ENCODE measurements around the gene C10orf95. TPM values are rescaled to one million over a fixed set of nuclear protein-coding genes. Genes with fewer than 3 reads are reported as not detected.

The C10orf95 gene
- total RNA-seq, 1 donor from 2014 or later: 0.18 TPM

DNA sequence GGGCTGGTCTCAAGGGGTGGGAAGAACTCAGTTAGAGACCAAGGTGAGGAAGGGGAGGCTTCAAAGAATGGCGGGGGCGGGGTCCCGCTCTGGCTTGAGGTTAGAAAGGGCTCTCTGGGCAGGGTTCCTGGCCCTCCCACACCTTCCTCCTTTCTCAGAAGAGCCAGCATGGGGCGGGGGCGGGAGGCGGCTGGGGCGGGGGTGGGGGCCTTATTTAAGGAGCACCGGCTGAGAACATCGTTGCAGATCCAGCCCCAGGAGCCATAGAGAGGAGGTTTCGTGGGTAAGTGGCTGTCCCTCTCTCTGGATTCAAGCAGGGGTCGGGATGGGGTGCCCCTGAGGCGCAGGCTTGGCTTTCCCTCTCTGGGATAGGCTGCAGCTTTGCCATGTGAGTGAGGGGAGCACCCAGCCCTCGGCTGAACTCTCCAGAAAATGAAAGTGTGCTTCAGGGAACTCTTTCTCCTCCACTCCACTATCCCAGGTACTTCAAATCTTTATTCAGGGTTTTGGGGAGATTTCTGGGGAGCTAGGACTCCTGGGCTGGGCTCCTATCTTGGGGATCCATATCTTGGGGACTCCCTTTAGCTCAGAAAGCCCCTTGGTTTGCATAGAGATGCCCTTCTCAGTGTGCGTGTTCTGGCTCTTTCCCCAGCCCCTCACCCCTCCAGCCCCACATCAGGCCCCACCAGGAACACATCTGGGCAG, 15.7 kb downstream of the C10orf95 start:
- no peak for DNase-seq (ENCODE audit: low spot score)
- Mint-ChIP-seq H3K9me3 (ENCODE audit: unreplicated experiment) (no peaks in the 10 kb centered on the region), H3K27me3 (ENCODE audit: unreplicated experiment) (peaks cover 14% of the 10 kb centered on the region), H3K36me3 (ENCODE audit: low read depth, unreplicated experiment) (no peaks in the 10 kb centered on the region), H3K4me1 (ENCODE audit: unreplicated experiment) (peaks cover 47% of the 10 kb centered on the region), H3K27ac (ENCODE audit: unreplicated experiment) (peak overlapping the region; percentile 52), H3K4me3 (ENCODE audit: unreplicated experiment) (peak overlapping the region; percentile 47)
- TF ChIP-seq, protein P1, sequence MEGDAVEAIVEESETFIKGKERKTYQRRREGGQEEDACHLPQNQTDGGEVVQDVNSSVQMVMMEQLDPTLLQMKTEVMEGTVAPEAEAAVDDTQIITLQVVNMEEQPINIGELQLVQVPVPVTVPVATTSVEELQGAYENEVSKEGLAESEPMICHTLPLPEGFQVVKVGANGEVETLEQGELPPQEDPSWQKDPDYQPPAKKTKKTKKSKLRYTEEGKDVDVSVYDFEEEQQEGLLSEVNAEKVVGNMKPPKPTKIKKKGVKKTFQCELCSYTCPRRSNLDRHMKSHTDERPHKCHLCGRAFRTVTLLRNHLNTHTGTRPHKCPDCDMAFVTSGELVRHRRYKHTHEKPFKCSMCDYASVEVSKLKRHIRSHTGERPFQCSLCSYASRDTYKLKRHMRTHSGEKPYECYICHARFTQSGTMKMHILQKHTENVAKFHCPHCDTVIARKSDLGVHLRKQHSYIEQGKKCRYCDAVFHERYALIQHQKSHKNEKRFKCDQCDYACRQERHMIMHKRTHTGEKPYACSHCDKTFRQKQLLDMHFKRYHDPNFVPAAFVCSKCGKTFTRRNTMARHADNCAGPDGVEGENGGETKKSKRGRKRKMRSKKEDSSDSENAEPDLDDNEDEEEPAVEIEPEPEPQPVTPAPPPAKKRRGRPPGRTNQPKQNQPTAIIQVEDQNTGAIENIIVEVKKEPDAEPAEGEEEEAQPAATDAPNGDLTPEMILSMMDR (IDR thresholded peaks at IDR 0.05; ENCODE audit: unreplicated experiment): no peak

DNA sequence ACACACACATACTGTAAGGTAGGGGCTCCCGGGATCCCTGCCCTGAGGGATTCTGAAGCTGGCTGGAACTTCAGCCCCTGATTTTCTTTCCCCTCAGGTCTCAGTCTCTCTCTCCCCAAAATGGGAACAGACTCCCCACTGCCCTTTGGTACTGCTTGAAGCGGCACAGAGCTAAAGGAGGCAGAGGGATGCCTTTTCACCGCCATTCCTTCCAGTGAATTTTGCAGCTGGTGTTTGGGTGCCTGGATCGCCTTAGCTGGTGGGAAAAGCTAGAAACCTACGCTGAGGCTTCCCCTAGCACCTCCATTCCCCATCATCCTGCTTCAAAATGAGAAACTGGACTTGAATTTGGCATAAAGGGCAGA, 16.2 kb downstream of the C10orf95 start:
- peak overlapping the region; percentile 80 for H3K27ac Mint-ChIP-seq (ENCODE audit: unreplicated experiment)
- peaks cover 14% of the 10 kb centered on the region for H3K27me3 Mint-ChIP-seq (ENCODE audit: unreplicated experiment)
- no peak for DNase-seq (ENCODE audit: low spot score)
- H3K36me3 Mint-ChIP-seq (ENCODE audit: low read depth, unreplicated experiment): no peaks in the 10 kb centered on the region
- peak overlapping the region; percentile 47 for H3K4me3 Mint-ChIP-seq (ENCODE audit: unreplicated experiment)
- TF ChIP-seq, protein P1 (IDR thresholded peaks at IDR 0.05; ENCODE audit: unreplicated experiment): no peak
- H3K9me3 Mint-ChIP-seq (ENCODE audit: unreplicated experiment): no peaks in the 10 kb centered on the region
- peaks cover 47% of the 10 kb centered on the region for H3K4me1 Mint-ChIP-seq (ENCODE audit: unreplicated experiment)

DNA sequence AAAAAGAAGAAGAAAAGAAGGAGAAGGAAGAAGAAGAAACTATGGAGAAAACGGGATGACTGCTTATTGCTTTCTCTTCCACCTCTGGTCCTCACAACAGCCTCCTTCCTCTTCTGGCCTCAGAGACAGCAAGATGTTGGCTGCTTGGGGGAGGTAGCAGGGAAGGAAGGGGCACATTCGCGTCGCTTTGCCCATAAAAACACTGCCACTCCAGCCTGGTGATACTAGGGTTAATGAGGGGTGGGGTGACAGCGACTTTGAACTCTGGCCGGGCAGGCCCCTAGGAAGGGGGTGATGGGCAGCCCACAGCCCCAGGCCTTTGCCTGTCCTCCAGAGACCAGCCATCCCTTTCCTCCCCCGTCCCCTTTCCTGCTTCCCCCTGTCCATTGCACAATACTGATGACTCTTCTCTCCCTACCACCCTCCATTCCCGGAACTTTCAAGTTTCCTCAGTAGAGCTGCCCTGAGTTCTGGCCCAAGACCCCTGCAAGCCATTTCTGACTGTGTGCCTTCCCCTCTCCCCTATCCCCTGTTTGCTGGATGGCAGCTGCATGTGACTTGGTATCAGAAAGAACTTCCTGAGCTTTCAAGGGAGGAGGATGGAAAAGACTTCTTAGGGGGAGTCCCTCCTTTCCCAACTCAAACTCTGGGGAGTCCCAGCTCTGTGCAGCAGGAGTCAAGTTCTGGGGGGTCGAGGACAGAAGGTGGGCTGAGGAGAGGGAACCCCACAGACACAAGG, 16.8 kb downstream of the C10orf95 start:
- no peak for DNase-seq (ENCODE audit: low spot score)
- Mint-ChIP-seq H3K27me3 (ENCODE audit: unreplicated experiment) (peaks cover 14% of the 10 kb centered on the region), H3K4me1 (ENCODE audit: unreplicated experiment) (peaks cover 47% of the 10 kb centered on the region), H3K27ac (ENCODE audit: unreplicated experiment) (peak overlapping the region; percentile 80), H3K36me3 (ENCODE audit: low read depth, unreplicated experiment) (no peaks in the 10 kb centered on the region), H3K9me3 (ENCODE audit: unreplicated experiment) (no peaks in the 10 kb centered on the region), H3K4me3 (ENCODE audit: unreplicated experiment) (peak overlapping the region; percentile 23)
- TF ChIP-seq, protein P1 (IDR thresholded peaks at IDR 0.05; ENCODE audit: unreplicated experiment): no peak

DNA sequence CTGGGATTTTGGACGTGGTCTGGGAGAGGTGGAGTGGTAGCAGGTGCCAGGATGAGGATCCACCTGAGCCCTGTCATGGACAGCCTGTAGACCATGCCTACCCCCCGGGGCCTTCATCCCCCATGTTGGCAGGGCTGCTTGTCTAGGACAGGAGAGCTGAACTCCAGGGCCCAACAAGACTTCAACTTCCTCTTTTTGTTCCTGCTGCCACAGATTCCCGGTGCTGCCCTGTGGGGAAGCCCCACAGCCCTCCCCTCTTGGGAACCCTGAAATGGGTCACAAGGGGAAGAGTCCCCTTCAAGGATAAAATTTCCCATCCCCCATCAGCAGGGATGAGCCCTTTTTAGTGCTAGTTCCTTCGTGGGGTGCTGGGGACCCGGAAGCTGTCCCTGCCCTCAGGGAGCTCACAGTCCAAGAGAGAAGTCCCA, 17.7 kb downstream of the C10orf95 start:
- Mint-ChIP-seq H3K9me3 (ENCODE audit: unreplicated experiment) (no peaks in the 10 kb centered on the region), H3K4me3 (ENCODE audit: unreplicated experiment) (no peak overlapping the region), H3K4me1 (ENCODE audit: unreplicated experiment) (peaks cover 47% of the 10 kb centered on the region), H3K36me3 (ENCODE audit: low read depth, unreplicated experiment) (no peaks in the 10 kb centered on the region), H3K27me3 (ENCODE audit: unreplicated experiment) (peaks cover 14% of the 10 kb centered on the region), H3K27ac (ENCODE audit: unreplicated experiment) (no peak overlapping the region)
- no peak for DNase-seq (ENCODE audit: low spot score)
- TF ChIP-seq, protein P1 (IDR thresholded peaks at IDR 0.05; ENCODE audit: unreplicated experiment): no peak
